ENCODE results near the gene CLK3.

The CLK3 gene

DNA sequence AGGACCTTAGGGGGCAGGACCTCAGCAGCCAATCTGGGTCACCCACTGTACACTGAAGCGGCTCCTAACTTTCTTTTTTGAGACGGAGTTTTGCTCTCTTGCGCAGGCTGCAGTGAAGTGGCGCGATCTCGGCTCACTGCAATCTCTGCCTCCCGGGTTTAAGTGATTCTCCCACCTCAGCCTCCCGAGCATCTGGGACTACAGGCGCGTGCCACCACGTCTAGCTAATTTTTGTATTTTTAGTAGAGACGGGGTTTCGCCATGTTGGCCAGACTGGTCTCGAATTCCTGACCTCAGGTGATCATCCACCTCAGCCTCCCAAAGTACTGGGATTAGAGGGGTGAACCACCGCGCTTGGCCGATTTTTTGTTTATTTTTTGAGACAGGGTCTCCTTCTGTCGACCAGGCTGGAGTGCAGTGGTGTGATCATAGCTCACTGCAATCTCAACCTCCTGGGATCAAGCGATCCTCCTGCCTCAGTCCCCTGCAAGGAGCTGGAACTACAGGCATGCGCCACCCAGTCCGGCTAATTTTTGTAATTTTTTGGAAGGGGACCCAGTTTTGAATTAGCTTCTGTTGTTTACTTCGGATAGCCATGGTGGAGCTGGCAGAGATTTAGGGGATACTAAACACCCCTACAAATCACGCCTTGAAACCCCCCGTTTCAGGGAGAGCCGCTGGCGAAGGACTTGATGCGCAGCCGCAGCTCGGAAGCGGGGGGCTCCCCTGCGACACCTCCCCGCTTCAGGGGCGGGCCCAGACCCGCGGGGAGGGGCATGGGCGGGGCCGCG, 1.5 kb upstream of the CLK3 start:
- FAIRE-seq, result peak; percentile 80
- TF ChIP-seq TAF1 (IDR thresholded peaks at IDR 0.05; ENCODE audit: borderline replicate concordance, low read depth, low read length) (no peak), POLR2AphosphoS5 (IDR thresholded peaks at IDR 0.05; ENCODE audit: low read depth, low read length) (no peak), POLR2A (IDR thresholded peaks at IDR 0.05; ENCODE audit: low read depth, low read length) (no peak)
- peak; percentile 98 for DNase-seq (ENCODE audit: insufficient read length)

GRCh38 chr15:74614744-74615507, 710 bp upstream of the CLK3 start:
- peak; percentile 58 for DNase-seq (ENCODE audit: insufficient read length)
- no peak for TF ChIP-seq POLR2A (IDR thresholded peaks at IDR 0.05; ENCODE audit: low read depth, low read length)
- TF ChIP-seq POLR2AphosphoS5 (IDR thresholded peaks at IDR 0.05; ENCODE audit: low read depth, low read length), result no peak
- TF ChIP-seq TAF1 (IDR thresholded peaks at IDR 0.05; ENCODE audit: borderline replicate concordance, low read depth, low read length), result peak; percentile 29; the same call in 1 of the 2 replicates
- no peak for FAIRE-seq

GRCh38 chr15:74616366-74616939, 817 bp downstream of the CLK3 start:
- no peak for FAIRE-seq
- TF ChIP-seq TAF1 (IDR thresholded peaks at IDR 0.05; ENCODE audit: borderline replicate concordance, low read depth, low read length) (peak; percentile 40; the same call in 1 of the 2 replicates), POLR2A (IDR thresholded peaks at IDR 0.05; ENCODE audit: low read depth, low read length) (no peak), POLR2AphosphoS5 (IDR thresholded peaks at IDR 0.05; ENCODE audit: low read depth, low read length) (no peak; the same call in 1 of the 2 replicates)
- DNase-seq (ENCODE audit: insufficient read length), result peak; percentile 56

GRCh38 chr15:74616996-74617395, 1.4 kb downstream of the CLK3 start:
- DNase-seq (ENCODE audit: insufficient read length) (no peak), FAIRE-seq (no peak)
- TF ChIP-seq TAF1 (IDR thresholded peaks at IDR 0.05; ENCODE audit: borderline replicate concordance, low read depth, low read length), result no peak
- no peak for TF ChIP-seq POLR2A (IDR thresholded peaks at IDR 0.05; ENCODE audit: low read depth, low read length)
- no peak for TF ChIP-seq POLR2AphosphoS5 (IDR thresholded peaks at IDR 0.05; ENCODE audit: low read depth, low read length)

- TF ChIP-seq TAF1 (IDR thresholded peaks at IDR 0.05; ENCODE audit: borderline replicate concordance, low read depth, low read length), result no peak
- TF ChIP-seq POLR2AphosphoS5 (IDR thresholded peaks at IDR 0.05; ENCODE audit: low read depth, low read length), result no peak
- TF ChIP-seq POLR2A (IDR thresholded peaks at IDR 0.05; ENCODE audit: low read depth, low read length), result no peak
- DNase-seq (ENCODE audit: insufficient read length), result no peak
- FAIRE-seq, result no peak
These were observed 3.4 kb downstream of the CLK3 start for GRCh38 chr15:74618841-74619596.

GRCh38 chr15:74619916-74620635, 4.4 kb downstream of the CLK3 start:
- DNase-seq (ENCODE audit: insufficient read length) (no peak), FAIRE-seq (no peak)
- no peak for TF ChIP-seq POLR2AphosphoS5 (IDR thresholded peaks at IDR 0.05; ENCODE audit: low read depth, low read length)

DNA sequence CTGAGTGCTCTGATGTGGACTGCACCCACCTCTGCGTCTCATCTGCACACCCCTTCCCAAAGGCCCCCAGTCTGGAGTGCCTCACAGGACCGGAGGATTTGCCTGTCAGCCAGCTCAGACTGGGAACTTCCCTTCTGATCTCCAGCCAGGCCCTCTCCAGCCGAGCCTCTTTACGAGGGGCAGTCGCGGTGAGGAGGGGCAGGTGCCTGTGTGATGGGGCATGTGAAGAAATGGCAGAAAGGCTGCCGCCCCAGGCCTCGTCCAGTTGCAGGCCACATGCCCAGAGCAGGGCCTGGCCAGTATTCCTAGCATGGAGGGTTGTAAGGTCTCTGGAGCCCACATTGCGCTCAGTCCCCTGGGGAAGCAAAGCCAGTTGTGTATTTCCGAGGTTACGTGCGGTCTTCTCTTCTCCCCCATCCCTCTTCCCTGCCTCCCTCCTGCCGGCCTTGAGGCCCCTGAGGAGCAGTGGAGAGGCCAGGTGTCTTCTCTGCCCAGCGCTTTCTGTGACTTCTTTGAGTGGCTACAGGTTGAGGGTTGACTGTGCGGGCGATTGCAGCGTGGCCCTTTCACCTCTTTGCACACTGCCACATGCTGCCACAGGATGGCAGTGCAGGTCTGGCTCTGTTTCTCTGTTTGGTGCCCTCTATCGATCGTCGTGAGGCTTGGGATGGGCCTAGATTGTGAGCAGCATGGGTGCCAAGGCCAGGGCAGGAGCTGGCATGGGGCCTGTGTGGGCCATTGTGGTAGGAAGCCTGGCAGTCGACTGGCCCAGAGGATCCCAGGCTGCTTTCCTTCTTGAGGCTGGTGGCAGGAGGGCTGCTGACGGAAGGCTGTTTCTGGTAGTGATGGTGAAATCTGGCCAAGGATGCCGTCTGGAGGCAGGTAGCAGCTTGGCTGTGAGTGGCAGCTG, 5.3 kb downstream of the CLK3 start:
- peak; percentile 93 for FAIRE-seq
- TF ChIP-seq POLR2AphosphoS5 (IDR thresholded peaks at IDR 0.05; ENCODE audit: low read depth, low read length) (no peak), POLR2A (IDR thresholded peaks at IDR 0.05; ENCODE audit: low read depth, low read length) (no peak), TAF1 (IDR thresholded peaks at IDR 0.05; ENCODE audit: borderline replicate concordance, low read depth, low read length) (no peak)
- DNase-seq (ENCODE audit: insufficient read length), result peak; percentile 85

DNA sequence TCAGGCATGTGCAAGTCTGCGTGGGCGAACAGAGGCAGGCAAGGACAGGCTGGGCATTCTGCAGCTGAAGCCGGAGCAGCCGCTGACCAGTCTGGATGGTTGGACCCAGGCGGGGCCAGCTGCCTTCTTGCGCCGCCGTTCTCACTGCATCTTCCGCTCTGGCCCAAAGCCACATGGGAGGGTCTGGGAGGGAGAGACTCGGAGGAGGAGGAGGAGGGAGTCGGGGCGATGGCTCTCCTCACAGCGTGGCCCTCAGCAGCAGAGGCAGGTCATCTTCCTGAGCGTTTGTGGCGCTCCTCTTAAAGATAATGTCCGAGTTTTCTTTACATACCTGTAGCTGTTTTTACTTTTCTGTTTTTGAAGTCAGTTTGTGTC, 5.9 kb downstream of the CLK3 start:
- DNase-seq (ENCODE audit: insufficient read length) (no peak), FAIRE-seq (peak; percentile 27)
- TF ChIP-seq POLR2AphosphoS5 (IDR thresholded peaks at IDR 0.05; ENCODE audit: low read depth, low read length) (no peak), TAF1 (IDR thresholded peaks at IDR 0.05; ENCODE audit: borderline replicate concordance, low read depth, low read length) (no peak), POLR2A (IDR thresholded peaks at IDR 0.05; ENCODE audit: low read depth, low read length) (no peak)

- DNase-seq (ENCODE audit: insufficient read length), result no peak
- TF ChIP-seq TAF1 (IDR thresholded peaks at IDR 0.05; ENCODE audit: borderline replicate concordance, low read depth, low read length) (no peak), POLR2A (IDR thresholded peaks at IDR 0.05; ENCODE audit: low read depth, low read length) (no peak), POLR2AphosphoS5 (IDR thresholded peaks at IDR 0.05; ENCODE audit: low read depth, low read length) (no peak)
- no peak for FAIRE-seq
These were observed 6.3 kb downstream of the CLK3 start for GRCh38 chr15:74621936-74622335.

DNA sequence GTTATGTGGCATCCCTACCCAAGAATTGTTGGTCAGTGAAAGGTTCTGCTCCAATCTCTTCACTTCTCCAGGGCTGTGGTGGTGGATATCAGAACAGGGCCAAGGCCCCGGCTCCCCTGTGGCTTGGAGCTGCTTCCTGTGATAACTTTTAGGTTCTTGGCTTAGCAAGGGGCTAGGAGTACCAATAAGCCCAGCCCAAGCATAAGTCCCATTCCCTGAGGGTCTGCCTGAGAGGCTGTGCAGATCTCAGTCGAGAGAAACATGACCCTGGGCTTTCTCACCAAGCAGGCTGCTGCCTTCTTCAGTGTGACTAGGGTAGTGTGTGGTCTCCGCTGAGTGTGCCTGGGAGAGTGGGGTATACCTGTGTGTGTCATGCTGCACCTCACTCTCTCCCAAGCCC, 7.1 kb downstream of the CLK3 start:
- DNase-seq (ENCODE audit: insufficient read length) (no peak), FAIRE-seq (no peak)
- TF ChIP-seq TAF1 (IDR thresholded peaks at IDR 0.05; ENCODE audit: borderline replicate concordance, low read depth, low read length) (no peak), POLR2AphosphoS5 (IDR thresholded peaks at IDR 0.05; ENCODE audit: low read depth, low read length) (no peak), POLR2A (IDR thresholded peaks at IDR 0.05; ENCODE audit: low read depth, low read length) (no peak)
